SK-N-SH treated with all-trans-retinoic acid at 6 μM for 48 hours (cell line): Measurements from ENCODE around the gene FYN.

Experiments
- ATAC-seq: fragments of 200-7000 bp; cut with Tn5 transposase; 3 replicates; pipeline ENCODE4 v1.9.1; 2020; ENCODE audit warnings: mild to moderate bottlenecking, moderate library complexity
- ARNTL ChIP-seq: fragments of 450-650 bp; formaldehyde crosslinking; IDR thresholded peaks from 2 replicates; pipeline ENCODE4 v1.5.0; 2020; ENCODE audit warnings: low read depth, mild to moderate bottlenecking, moderate library complexity, borderline replicate concordance
- BACH2 ChIP-seq: fragments of 250-450 bp; sonication (Bioruptor Pico); IDR thresholded peaks from 2 replicates; pipeline ENCODE4 v1.9.0; 2021; ENCODE audit warnings: mild to moderate bottlenecking, borderline replicate concordance
- CREB5 ChIP-seq: fragments of 250-450 bp; sonication (Bioruptor Pico); IDR thresholded peaks from 2 replicates; pipeline ENCODE4 v1.5.1; 2020; ENCODE audit warnings: low read depth, mild to moderate bottlenecking, moderate library complexity
- CSDC2 ChIP-seq: fragments of 250-450 bp; sonication (Bioruptor Pico); IDR thresholded peaks from 2 replicates; pipeline ENCODE4 v1.5.0; 2020; ENCODE audit warnings: mild to moderate bottlenecking, moderate library complexity
- CSRNP3 ChIP-seq: fragments of 250-450 bp; sonication (Bioruptor Pico); IDR thresholded peaks from 2 replicates; pipeline ENCODE4 v1.5.1; 2021; ENCODE audit warnings: mild to moderate bottlenecking, moderate library complexity
- GLIS3 ChIP-seq: fragments of 250-450 bp; sonication (Bioruptor Pico); IDR thresholded peaks from 2 replicates; pipeline ENCODE4 v1.5.0; 2020; ENCODE audit warnings: mild to moderate bottlenecking, moderate library complexity
- ISL1 ChIP-seq: fragments of 250-450 bp; sonication (Bioruptor Pico); IDR thresholded peaks from 2 replicates; pipeline ENCODE4 v2.1.2; 2022; ENCODE audit warnings: mild to moderate bottlenecking, moderate library complexity
- OSR1 ChIP-seq: fragments of 250-450 bp; sonication (Bioruptor Pico); IDR thresholded peaks from 2 replicates; pipeline ENCODE4 v1.8.0; 2022; ENCODE audit warnings: moderate library complexity, mild to moderate bottlenecking, inconsistent platforms
- PATZ1 ChIP-seq: fragments of 250-450 bp; sonication (Bioruptor Pico); IDR thresholded peaks from 2 replicates; pipeline ENCODE4 v1.8.0; 2020; ENCODE audit warnings: mild to moderate bottlenecking, moderate library complexity, borderline replicate concordance
- POU6F1 ChIP-seq: fragments of 250-450 bp; sonication (Bioruptor Pico); IDR thresholded peaks from 2 replicates; pipeline ENCODE4 v1.8.0; 2021; ENCODE audit warnings: low read depth, mild to moderate bottlenecking, moderate library complexity, borderline replicate concordance
- PPARA ChIP-seq: fragments of 250-450 bp; sonication (Bioruptor Pico); IDR thresholded peaks from 2 replicates; pipeline ENCODE4 v1.5.0; 2020; ENCODE audit warnings: mild to moderate bottlenecking, borderline replicate concordance
- RARB ChIP-seq: fragments of 250-450 bp; sonication (Bioruptor Pico); IDR thresholded peaks from 2 replicates; pipeline ENCODE4 v1.8.0; 2021; ENCODE audit warnings: mild to moderate bottlenecking, moderate library complexity
- SNAI2 ChIP-seq: fragments of 250-450 bp; sonication (Bioruptor Pico); IDR thresholded peaks from 2 replicates; pipeline ENCODE4 v1.5.0; 2020; ENCODE audit warnings: mild to moderate bottlenecking, moderate library complexity
- TCF4 ChIP-seq: fragments of 250-450 bp; sonication (Bioruptor Pico); IDR thresholded peaks from 2 replicates; pipeline ENCODE4 v1.8.0; 2021; ENCODE audit warnings: mild to moderate bottlenecking, moderate library complexity, borderline replicate concordance
- TOX ChIP-seq: fragments of 250-450 bp; sonication (Bioruptor Pico); IDR thresholded peaks from 2 replicates; pipeline ENCODE4 v1.8.0; 2021; ENCODE audit warnings: mild to moderate bottlenecking, moderate library complexity, borderline replicate concordance
- TSHZ2 ChIP-seq: fragments of 250-450 bp; sonication (Bioruptor Pico); IDR thresholded peaks from 2 replicates; pipeline ENCODE4 v1.5.0; 2020; ENCODE audit warnings: mild to moderate bottlenecking, moderate library complexity
- ZC3H10 ChIP-seq: fragments of 250-450 bp; sonication (Bioruptor Pico); IDR thresholded peaks from 2 replicates; pipeline ENCODE4 v1.5.1; 2021; ENCODE audit warnings: mild to moderate bottlenecking, moderate library complexity
- ZFP3 ChIP-seq: fragments of 250-450 bp; sonication (Bioruptor Pico); IDR thresholded peaks from 2 replicates; pipeline ENCODE4 v1.5.0; 2020; ENCODE audit warnings: mild to moderate bottlenecking, moderate library complexity
- ZFP30 ChIP-seq: fragments of 450-650 bp; formaldehyde crosslinking; IDR thresholded peaks from 2 replicates; pipeline ENCODE4 v1.5.0; 2022; ENCODE audit warnings: mild to moderate bottlenecking, moderate library complexity
- ZNF565 ChIP-seq: fragments of 450-650 bp; formaldehyde crosslinking; conservative IDR thresholded peaks from 2 replicates; pipeline ENCODE4 v1.5.0; 2020; ENCODE audit warnings: low read depth, mild to moderate bottlenecking, moderate library complexity
- ZNF8 ChIP-seq: fragments of 450-650 bp; formaldehyde crosslinking; IDR thresholded peaks from 2 replicates; pipeline ENCODE4 v1.5.0; 2020; ENCODE audit warnings: mild to moderate bottlenecking, moderate library complexity

Gene FYN

GRCh38 chr6:111857674-111858337, 15.4 kb downstream of the FYN start:
- TF ChIP-seq PPARA (CRISPR knock-in tag) (no peak), ARNTL (CRISPR knock-in tag) (no peak), GLIS3 (no peak), SNAI2 (CRISPR knock-in tag) (no peak), ZC3H10 (CRISPR knock-in tag) (no peak), ZNF565 (CRISPR knock-in tag) (no peak), PATZ1 (no peak), BACH2 (no peak), CREB5 (CRISPR knock-in tag) (no peak), OSR1 (CRISPR knock-in tag) (no peak), CSRNP3 (CRISPR knock-in tag) (no peak), RARB (CRISPR knock-in tag) (no peak), POU6F1 (CRISPR knock-in tag) (no peak), TSHZ2 (CRISPR knock-in tag) (no peak), TCF4 (CRISPR knock-in tag) (no peak), TOX (CRISPR knock-in tag) (no peak), ISL1 (no peak)
- no peak for ATAC-seq

GRCh38 chr6:111855753-111856152, 17.5 kb downstream of the FYN start:
- no peak for ATAC-seq
- TF ChIP-seq CSDC2 (CRISPR knock-in tag): no peak

GRCh38 chr6:111854683-111855082, 18.6 kb downstream of the FYN start:
- no peak for ATAC-seq
- no peak for TF ChIP-seq ZC3H10 (CRISPR knock-in tag)
- no peak for TF ChIP-seq POU6F1 (CRISPR knock-in tag)
- TF ChIP-seq PATZ1: no peak
- TF ChIP-seq OSR1 (CRISPR knock-in tag): no peak
- no peak for TF ChIP-seq ISL1
- no peak for TF ChIP-seq BACH2
- TF ChIP-seq TOX (CRISPR knock-in tag): no peak
- no peak for TF ChIP-seq ZFP3
- TF ChIP-seq GLIS3: no peak
- no peak for TF ChIP-seq TCF4 (CRISPR knock-in tag)
- no peak for TF ChIP-seq ARNTL (CRISPR knock-in tag)
- no peak for TF ChIP-seq CREB5 (CRISPR knock-in tag)
- no peak for TF ChIP-seq ZFP30 (CRISPR knock-in tag)
- TF ChIP-seq SNAI2 (CRISPR knock-in tag): no peak
- TF ChIP-seq ZNF8 (CRISPR knock-in tag): no peak
- TF ChIP-seq, all 23 proteins: peak for 0
